SK-N-SH treated with all-trans-retinoic acid at 6 μM for 48 hours (cell line): ENCODE measurements around the gene IFT74.

Experiments
- ATAC-seq: fragments of 200-7000 bp; cut with Tn5 transposase; 3 replicates; pipeline ENCODE4 v1.9.1; 2020; ENCODE audit warnings: mild to moderate bottlenecking, moderate library complexity
- ARNTL ChIP-seq: fragments of 450-650 bp; formaldehyde crosslinking; IDR thresholded peaks from 2 replicates; pipeline ENCODE4 v1.5.0; 2020; ENCODE audit warnings: low read depth, mild to moderate bottlenecking, moderate library complexity, borderline replicate concordance
- BACH2 ChIP-seq: fragments of 250-450 bp; sonication (Bioruptor Pico); IDR thresholded peaks from 2 replicates; pipeline ENCODE4 v1.9.0; 2021; ENCODE audit warnings: mild to moderate bottlenecking, borderline replicate concordance
- CSDC2 ChIP-seq: fragments of 250-450 bp; sonication (Bioruptor Pico); IDR thresholded peaks from 2 replicates; pipeline ENCODE4 v1.5.0; 2020; ENCODE audit warnings: mild to moderate bottlenecking, moderate library complexity
- ESRRG ChIP-seq: fragments of 250-450 bp; sonication (Bioruptor Pico); IDR thresholded peaks from 2 replicates; pipeline ENCODE4 v1.6.1; 2021; ENCODE audit warnings: mild to moderate bottlenecking
- GLIS3 ChIP-seq: fragments of 250-450 bp; sonication (Bioruptor Pico); IDR thresholded peaks from 2 replicates; pipeline ENCODE4 v1.5.0; 2020; ENCODE audit warnings: mild to moderate bottlenecking, moderate library complexity
- ISL1 ChIP-seq: fragments of 250-450 bp; sonication (Bioruptor Pico); IDR thresholded peaks from 2 replicates; pipeline ENCODE4 v2.1.2; 2022; ENCODE audit warnings: mild to moderate bottlenecking, moderate library complexity
- OSR1 ChIP-seq: fragments of 250-450 bp; sonication (Bioruptor Pico); IDR thresholded peaks from 2 replicates; pipeline ENCODE4 v1.8.0; 2022; ENCODE audit warnings: moderate library complexity, mild to moderate bottlenecking, inconsistent platforms
- PATZ1 ChIP-seq: fragments of 250-450 bp; sonication (Bioruptor Pico); IDR thresholded peaks from 2 replicates; pipeline ENCODE4 v1.8.0; 2020; ENCODE audit warnings: mild to moderate bottlenecking, moderate library complexity, borderline replicate concordance
- POU6F1 ChIP-seq: fragments of 250-450 bp; sonication (Bioruptor Pico); IDR thresholded peaks from 2 replicates; pipeline ENCODE4 v1.8.0; 2021; ENCODE audit warnings: low read depth, mild to moderate bottlenecking, moderate library complexity, borderline replicate concordance
- RARB ChIP-seq: fragments of 250-450 bp; sonication (Bioruptor Pico); IDR thresholded peaks from 2 replicates; pipeline ENCODE4 v1.8.0; 2021; ENCODE audit warnings: mild to moderate bottlenecking, moderate library complexity
- SNAI2 ChIP-seq: fragments of 250-450 bp; sonication (Bioruptor Pico); IDR thresholded peaks from 2 replicates; pipeline ENCODE4 v1.5.0; 2020; ENCODE audit warnings: mild to moderate bottlenecking, moderate library complexity
- TCF4 ChIP-seq: fragments of 250-450 bp; sonication (Bioruptor Pico); IDR thresholded peaks from 2 replicates; pipeline ENCODE4 v1.8.0; 2021; ENCODE audit warnings: mild to moderate bottlenecking, moderate library complexity, borderline replicate concordance
- TOX ChIP-seq: fragments of 250-450 bp; sonication (Bioruptor Pico); IDR thresholded peaks from 2 replicates; pipeline ENCODE4 v1.8.0; 2021; ENCODE audit warnings: mild to moderate bottlenecking, moderate library complexity, borderline replicate concordance
- ZFP3 ChIP-seq: fragments of 250-450 bp; sonication (Bioruptor Pico); IDR thresholded peaks from 2 replicates; pipeline ENCODE4 v1.5.0; 2020; ENCODE audit warnings: mild to moderate bottlenecking, moderate library complexity
- ZFP30 ChIP-seq: fragments of 450-650 bp; formaldehyde crosslinking; IDR thresholded peaks from 2 replicates; pipeline ENCODE4 v1.5.0; 2022; ENCODE audit warnings: mild to moderate bottlenecking, moderate library complexity
- ZNF565 ChIP-seq: fragments of 450-650 bp; formaldehyde crosslinking; conservative IDR thresholded peaks from 2 replicates; pipeline ENCODE4 v1.5.0; 2020; ENCODE audit warnings: low read depth, mild to moderate bottlenecking, moderate library complexity
- ZNF8 ChIP-seq: fragments of 450-650 bp; formaldehyde crosslinking; IDR thresholded peaks from 2 replicates; pipeline ENCODE4 v1.5.0; 2020; ENCODE audit warnings: mild to moderate bottlenecking, moderate library complexity
- TF ChIP-seq, protein P1 (sequence below): fragments of 250-450 bp; sonication (Bioruptor Pico); IDR thresholded peaks from 2 replicates; pipeline ENCODE4 v1.5.0; 2020; ENCODE audit warnings: mild to moderate bottlenecking, moderate library complexity
- TF ChIP-seq, protein P2 (sequence below): fragments of 250-450 bp; sonication (Bioruptor Pico); IDR thresholded peaks from 2 replicates; pipeline ENCODE4 v1.5.1; 2021; ENCODE audit warnings: mild to moderate bottlenecking, moderate library complexity
- TF ChIP-seq, protein P3 (sequence below): fragments of 250-450 bp; sonication (Bioruptor Pico); IDR thresholded peaks from 2 replicates; pipeline ENCODE4 v1.5.1; 2020; ENCODE audit warnings: low read depth, mild to moderate bottlenecking, moderate library complexity

Gene IFT74

DNA sequence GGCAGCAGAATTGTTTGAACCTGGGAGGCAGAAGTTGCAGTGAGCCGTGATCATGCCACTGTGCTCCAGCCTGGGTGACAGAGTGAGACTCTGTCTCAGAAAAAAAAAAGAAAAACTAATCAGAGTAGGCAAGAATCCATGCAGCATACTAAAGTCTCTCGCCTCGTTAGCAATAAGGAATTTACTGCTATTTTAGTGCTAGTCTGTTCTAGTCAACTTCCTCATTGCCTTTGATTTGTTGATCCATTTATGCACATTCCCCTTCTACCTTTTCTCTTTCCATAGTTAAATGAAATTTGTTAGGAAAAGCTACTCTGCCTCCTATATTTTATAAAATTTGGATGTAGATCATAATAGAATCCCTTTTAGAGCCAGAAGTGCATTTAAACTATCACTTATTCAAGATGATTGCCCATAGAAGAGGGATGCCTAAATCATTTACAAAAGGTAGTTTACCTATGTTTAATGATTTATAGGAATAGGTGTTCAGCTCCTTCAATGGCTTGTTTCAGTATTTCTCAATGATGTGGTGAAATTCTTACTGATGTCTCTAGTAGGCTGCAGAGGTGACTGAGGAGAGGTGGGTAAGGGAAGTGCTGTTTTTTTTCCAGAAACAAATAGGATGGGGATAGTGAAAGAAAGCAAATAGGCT lies 47.3 kb downstream of the IFT74 start:
- no peak for TF ChIP-seq RARB (CRISPR knock-in tag)
- TF ChIP-seq ZNF565 (CRISPR knock-in tag), result no peak
- TF ChIP-seq SNAI2, result no peak
- no peak for TF ChIP-seq ZNF8 (CRISPR knock-in tag)
- TF ChIP-seq ZFP3 (CRISPR knock-in tag), result no peak
- no peak for TF ChIP-seq BACH2 (CRISPR knock-in tag)
- no peak for TF ChIP-seq ISL1 (CRISPR knock-in tag)
- TF ChIP-seq, all 23 proteins: peak for 0
- no peak for ATAC-seq

DNA sequence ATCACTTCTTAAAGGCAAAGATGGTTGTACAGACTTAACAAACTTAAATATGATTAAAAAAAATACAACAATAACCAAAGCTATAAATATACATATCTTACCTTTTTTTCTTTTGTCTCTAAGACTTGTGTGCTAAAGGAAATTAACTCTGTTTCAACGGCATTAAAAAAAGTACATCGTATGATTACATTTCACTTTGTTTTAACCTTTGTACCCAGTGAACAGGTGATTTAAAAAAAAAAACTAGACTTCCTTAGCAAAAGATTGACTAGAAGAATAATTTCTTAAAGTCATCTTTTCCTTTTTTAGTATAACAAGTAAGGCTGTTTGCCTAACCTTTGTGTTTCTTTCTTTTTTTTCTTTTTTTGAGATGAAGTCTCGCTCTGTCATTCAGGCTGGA lies 49.3 kb downstream of the IFT74 start, which contains the start of gene LRRC19:
LRRC19 (minus strand) TSS at position 182 of the 400 bp plus-strand sequence. CDS start 5,978 bp downstream, outside the sequence.
- TF ChIP-seq, protein P1, sequence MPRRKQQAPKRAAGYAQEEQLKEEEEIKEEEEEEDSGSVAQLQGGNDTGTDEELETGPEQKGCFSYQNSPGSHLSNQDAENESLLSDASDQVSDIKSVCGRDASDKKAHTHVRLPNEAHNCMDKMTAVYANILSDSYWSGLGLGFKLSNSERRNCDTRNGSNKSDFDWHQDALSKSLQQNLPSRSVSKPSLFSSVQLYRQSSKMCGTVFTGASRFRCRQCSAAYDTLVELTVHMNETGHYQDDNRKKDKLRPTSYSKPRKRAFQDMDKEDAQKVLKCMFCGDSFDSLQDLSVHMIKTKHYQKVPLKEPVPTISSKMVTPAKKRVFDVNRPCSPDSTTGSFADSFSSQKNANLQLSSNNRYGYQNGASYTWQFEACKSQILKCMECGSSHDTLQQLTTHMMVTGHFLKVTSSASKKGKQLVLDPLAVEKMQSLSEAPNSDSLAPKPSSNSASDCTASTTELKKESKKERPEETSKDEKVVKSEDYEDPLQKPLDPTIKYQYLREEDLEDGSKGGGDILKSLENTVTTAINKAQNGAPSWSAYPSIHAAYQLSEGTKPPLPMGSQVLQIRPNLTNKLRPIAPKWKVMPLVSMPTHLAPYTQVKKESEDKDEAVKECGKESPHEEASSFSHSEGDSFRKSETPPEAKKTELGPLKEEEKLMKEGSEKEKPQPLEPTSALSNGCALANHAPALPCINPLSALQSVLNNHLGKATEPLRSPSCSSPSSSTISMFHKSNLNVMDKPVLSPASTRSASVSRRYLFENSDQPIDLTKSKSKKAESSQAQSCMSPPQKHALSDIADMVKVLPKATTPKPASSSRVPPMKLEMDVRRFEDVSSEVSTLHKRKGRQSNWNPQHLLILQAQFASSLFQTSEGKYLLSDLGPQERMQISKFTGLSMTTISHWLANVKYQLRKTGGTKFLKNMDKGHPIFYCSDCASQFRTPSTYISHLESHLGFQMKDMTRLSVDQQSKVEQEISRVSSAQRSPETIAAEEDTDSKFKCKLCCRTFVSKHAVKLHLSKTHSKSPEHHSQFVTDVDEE, result no peak
- no peak for TF ChIP-seq ZFP30 (CRISPR knock-in tag)
- TF ChIP-seq, protein P2, sequence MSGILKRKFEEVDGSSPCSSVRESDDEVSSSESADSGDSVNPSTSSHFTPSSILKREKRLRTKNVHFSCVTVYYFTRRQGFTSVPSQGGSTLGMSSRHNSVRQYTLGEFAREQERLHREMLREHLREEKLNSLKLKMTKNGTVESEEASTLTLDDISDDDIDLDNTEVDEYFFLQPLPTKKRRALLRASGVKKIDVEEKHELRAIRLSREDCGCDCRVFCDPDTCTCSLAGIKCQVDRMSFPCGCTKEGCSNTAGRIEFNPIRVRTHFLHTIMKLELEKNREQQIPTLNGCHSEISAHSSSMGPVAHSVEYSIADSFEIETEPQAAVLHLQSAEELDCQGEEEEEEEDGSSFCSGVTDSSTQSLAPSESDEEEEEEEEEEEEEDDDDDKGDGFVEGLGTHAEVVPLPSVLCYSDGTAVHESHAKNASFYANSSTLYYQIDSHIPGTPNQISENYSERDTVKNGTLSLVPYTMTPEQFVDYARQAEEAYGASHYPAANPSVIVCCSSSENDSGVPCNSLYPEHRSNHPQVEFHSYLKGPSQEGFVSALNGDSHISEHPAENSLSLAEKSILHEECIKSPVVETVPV, result no peak
- no peak for TF ChIP-seq ZNF8 (CRISPR knock-in tag)
- no peak for TF ChIP-seq ISL1 (CRISPR knock-in tag)
- TF ChIP-seq OSR1 (CRISPR knock-in tag), result no peak
- no peak for TF ChIP-seq RARB (CRISPR knock-in tag)
- TF ChIP-seq ZFP3 (CRISPR knock-in tag), result no peak
- TF ChIP-seq GLIS3 (CRISPR knock-in tag), result no peak
- no peak for TF ChIP-seq CSDC2 (CRISPR knock-in tag)
- no peak for TF ChIP-seq TOX (CRISPR knock-in tag)
- TF ChIP-seq PATZ1, result no peak
- ATAC-seq, result no peak

DNA sequence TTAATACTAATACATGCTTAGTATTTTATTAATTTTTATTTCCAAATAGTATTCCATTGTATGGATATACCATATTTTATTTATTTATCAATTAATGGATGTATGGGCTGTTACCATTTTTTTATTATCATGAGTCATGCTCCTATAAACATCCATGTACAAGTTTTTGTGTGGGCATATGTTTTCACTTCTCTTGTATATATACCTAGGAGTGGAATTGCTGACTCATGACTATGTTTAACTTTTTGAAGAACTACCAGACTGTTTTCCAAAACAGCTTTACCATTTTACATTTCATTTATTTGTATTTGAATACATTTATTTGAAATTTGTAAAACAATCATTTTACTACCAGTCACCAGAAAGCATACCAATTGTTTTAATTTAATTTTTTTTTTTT lies 63.4 kb downstream of the IFT74 start:
- no peak for TF ChIP-seq GLIS3 (CRISPR knock-in tag)
- TF ChIP-seq ISL1 (CRISPR knock-in tag), result no peak
- TF ChIP-seq, protein P2, result no peak
- TF ChIP-seq ESRRG, result no peak
- TF ChIP-seq POU6F1 (CRISPR knock-in tag), result no peak
- TF ChIP-seq ARNTL (CRISPR knock-in tag), result no peak
- no peak for TF ChIP-seq ZNF8 (CRISPR knock-in tag)
- no peak for TF ChIP-seq TOX (CRISPR knock-in tag)
- TF ChIP-seq PATZ1, result no peak
- no peak for TF ChIP-seq TCF4
- no peak for TF ChIP-seq RARB (CRISPR knock-in tag)
- TF ChIP-seq ZFP3 (CRISPR knock-in tag), result no peak
- no peak for TF ChIP-seq SNAI2
- TF ChIP-seq, protein P3, sequence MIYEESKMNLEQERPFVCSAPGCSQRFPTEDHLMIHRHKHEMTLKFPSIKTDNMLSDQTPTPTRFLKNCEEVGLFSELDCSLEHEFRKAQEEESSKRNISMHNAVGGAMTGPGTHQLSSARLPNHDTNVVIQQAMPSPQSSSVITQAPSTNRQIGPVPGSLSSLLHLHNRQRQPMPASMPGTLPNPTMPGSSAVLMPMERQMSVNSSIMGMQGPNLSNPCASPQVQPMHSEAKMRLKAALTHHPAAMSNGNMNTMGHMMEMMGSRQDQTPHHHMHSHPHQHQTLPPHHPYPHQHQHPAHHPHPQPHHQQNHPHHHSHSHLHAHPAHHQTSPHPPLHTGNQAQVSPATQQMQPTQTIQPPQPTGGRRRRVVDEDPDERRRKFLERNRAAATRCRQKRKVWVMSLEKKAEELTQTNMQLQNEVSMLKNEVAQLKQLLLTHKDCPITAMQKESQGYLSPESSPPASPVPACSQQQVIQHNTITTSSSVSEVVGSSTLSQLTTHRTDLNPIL, result no peak
- no peak for ATAC-seq
